HEK293 (cell line): ENCODE measurements around the gene ZNF200.

Source experiments
- CTCF ChIP-seq: fragments of 450-650 bp; formaldehyde crosslinking; IDR thresholded peaks from 2 replicates; pipeline ENCODE4 v1.5.1; 2016; ENCODE audit warnings: missing biosample characterization, missing genetic modification characterization
- GLI4 ChIP-seq: fragments of 450-650 bp; formaldehyde crosslinking; IDR thresholded peaks from 2 replicates; pipeline ENCODE4 v1.5.1; 2016; ENCODE audit warnings: missing biosample characterization, missing genetic modification characterization
- PBX3 ChIP-seq: sonication (generic); formaldehyde crosslinking; IDR thresholded peaks from 2 replicates; pipeline ENCODE4 v1.8.1; 2022; ENCODE audit warnings: mild to moderate bottlenecking, moderate library complexity, missing genetic modification reagents
- ZBTB21 ChIP-seq: fragments of 450-650 bp; formaldehyde crosslinking; IDR thresholded peaks from 2 replicates; pipeline ENCODE4 v1.5.1; 2017; ENCODE audit warnings: missing biosample characterization, missing genetic modification characterization

- TF ChIP-seq PBX3 (CRISPR knock-in tag), result no peak
- TF ChIP-seq CTCF (tag by site-specific recombination), result no peak
- no peak for TF ChIP-seq ZBTB21 (tag by site-specific recombination)
- no peak for TF ChIP-seq GLI4
These were observed 45.1 kb downstream of the ZNF200 start for GRCh38 chr16:3189869-3190268.
